Renal cortical epithelial cell (primary cell): ENCODE measurements around the gene KIAA1549. TPM values are rescaled to one million over a fixed set of nuclear protein-coding genes. Genes with fewer than 3 reads are reported as not detected.

Experiments
- DNase-seq: peaks from one replicate; pipeline ENCODE4 v3.0.0-alpha.2; 2011; ENCODE audit warnings: low read depth
- total RNA-seq: library from RNA; depleted of rRNA; stranded (reverse); fragments of >200 nt; gene quantifications from 2 replicates; pipeline ENCODE4 v1.2.3, GENCODE V29; 2014

The KIAA1549 gene
- total RNA-seq, 1 donor from 2014 or later: 10.1 TPM

- no peak for DNase-seq
Observed at GRCh38 chr7:138975343-138976104, 5.7 kb downstream of the KIAA1549 start.

- DNase-seq: no peak
Observed at GRCh38 chr7:138974675-138975292, 6.4 kb downstream of the KIAA1549 start.

GRCh38 chr7:138974103-138974502 is 7.1 kb downstream of the KIAA1549 start:
- DNase-seq: no peak

GRCh38 chr7:138970952-138971351 is 10.2 kb downstream of the KIAA1549 start:
- no peak for DNase-seq

- DNase-seq: no peak
Observed at GRCh38 chr7:138970446-138970845, 10.7 kb downstream of the KIAA1549 start.

- DNase-seq: no peak
Observed at GRCh38 chr7:138967159-138967558, 14.0 kb downstream of the KIAA1549 start.

GRCh38 chr7:138964624-138965436 is 16.4 kb downstream of the KIAA1549 start:
- no peak for DNase-seq

- DNase-seq: no peak
Observed at GRCh38 chr7:138963675-138964074, 17.5 kb downstream of the KIAA1549 start.

- peak; percentile 67 for DNase-seq
Observed at GRCh38 chr7:138962561-138963270, 18.5 kb downstream of the KIAA1549 start.

- DNase-seq: peak; percentile 38
Observed at GRCh38 chr7:138961159-138961558, 20.0 kb downstream of the KIAA1549 start.

- peak; percentile 25 for DNase-seq
Observed at GRCh38 chr7:138958391-138958956, 22.7 kb downstream of the KIAA1549 start.

GRCh38 chr7:138957753-138958390 is 23.3 kb downstream of the KIAA1549 start:
- DNase-seq: no peak

GRCh38 chr7:138957217-138957616 is 24.0 kb downstream of the KIAA1549 start:
- no peak for DNase-seq

- no peak for DNase-seq
Observed at GRCh38 chr7:138954545-138955475, 26.4 kb downstream of the KIAA1549 start.

- no peak for DNase-seq
Observed at GRCh38 chr7:138952791-138953190, 28.4 kb downstream of the KIAA1549 start.

GRCh38 chr7:138951953-138952352 is 29.2 kb downstream of the KIAA1549 start:
- peak; percentile 92 for DNase-seq

GRCh38 chr7:138949421-138950088 is 31.6 kb downstream of the KIAA1549 start:
- no peak for DNase-seq

GRCh38 chr7:138948403-138948802 is 32.8 kb downstream of the KIAA1549 start:
- peak; percentile 26 for DNase-seq

GRCh38 chr7:138945821-138946220 is 35.4 kb downstream of the KIAA1549 start:
- DNase-seq: no peak
